ENCODE data around the gene CLSTN2. TPM values are rescaled to one million over a fixed set of nuclear protein-coding genes. Genes with fewer than 3 reads are reported as not detected.

CLSTN2 gene
- total and polyA plus RNA-seq, 4 donors = 0.09 to 2.2 (median 0.55) TPM

DNA sequence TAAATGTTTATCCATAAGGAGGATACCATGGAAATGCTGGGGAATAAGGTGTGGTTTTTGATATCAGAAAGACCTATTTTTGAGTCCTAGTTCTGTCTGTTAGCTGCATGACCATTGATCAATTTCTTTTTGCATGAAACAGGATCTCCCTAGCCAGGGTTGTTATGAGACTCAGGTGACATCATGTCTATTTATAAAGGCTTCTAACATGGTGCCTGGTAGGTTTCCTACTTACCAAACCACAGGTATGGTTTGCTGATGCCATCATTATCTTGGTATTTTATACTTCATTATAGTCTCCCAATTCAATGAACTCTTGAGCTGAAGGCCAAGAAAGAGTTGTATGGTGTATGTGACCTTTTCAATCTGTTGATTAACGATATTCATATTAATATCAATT, 144.0 kb downstream of the CLSTN2 start:
- H3K9me3 ChIP-seq (ENCODE audit: control insufficient read depth in 4 of 4, low read length in 3 of 4) = no peaks in the 10 kb centered on the region
- no peak overlapping the region for H3K9ac ChIP-seq (ENCODE audit: low read depth in 1 of 2, low read length in 2 of 2)
- no peak for DNase-seq (ENCODE audit: low spot score)
- H3K4me3 ChIP-seq (ENCODE audit: low read depth in 1 of 3, low read length in 3 of 3) = no peak overlapping the region
- H3K27me3 ChIP-seq (ENCODE audit: control insufficient read depth in 4 of 4, insufficient read depth in 4 of 4, low read length in 3 of 4) = peaks cover 0 to 3% (median 2%) of the 10 kb centered on the region in 4 donors
- H3K27ac ChIP-seq (ENCODE audit: low read depth in 1 of 2, low read length in 2 of 2) = no peak overlapping the region
- H3K4me1 ChIP-seq (ENCODE audit: control insufficient read depth in 4 of 4, insufficient read depth in 4 of 4, low read length in 3 of 4) = no peaks in the 10 kb centered on the region
- TF ChIP-seq RAD21 (IDR thresholded peaks at IDR 0.05) = no peak
- TF ChIP-seq RXRA (IDR thresholded peaks at IDR 0.05) = no peak
- no peak for TF ChIP-seq YY1 (IDR thresholded peaks at IDR 0.05)
- TF ChIP-seq HNF4A (conservative IDR thresholded peaks at IDR 0.05) = no peak
- TF ChIP-seq SP1 (IDR thresholded peaks at IDR 0.05) = no peak
- TF ChIP-seq FOXA2 (IDR thresholded peaks at IDR 0.05) = no peak
- TF ChIP-seq, protein P1, sequence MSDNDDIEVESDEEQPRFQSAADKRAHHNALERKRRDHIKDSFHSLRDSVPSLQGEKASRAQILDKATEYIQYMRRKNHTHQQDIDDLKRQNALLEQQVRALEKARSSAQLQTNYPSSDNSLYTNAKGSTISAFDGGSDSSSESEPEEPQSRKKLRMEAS (IDR thresholded peaks at IDR 0.05) = no peak
- TF ChIP-seq NR2F2 (IDR thresholded peaks at IDR 0.05) = no peak
- TF ChIP-seq, protein P2, sequence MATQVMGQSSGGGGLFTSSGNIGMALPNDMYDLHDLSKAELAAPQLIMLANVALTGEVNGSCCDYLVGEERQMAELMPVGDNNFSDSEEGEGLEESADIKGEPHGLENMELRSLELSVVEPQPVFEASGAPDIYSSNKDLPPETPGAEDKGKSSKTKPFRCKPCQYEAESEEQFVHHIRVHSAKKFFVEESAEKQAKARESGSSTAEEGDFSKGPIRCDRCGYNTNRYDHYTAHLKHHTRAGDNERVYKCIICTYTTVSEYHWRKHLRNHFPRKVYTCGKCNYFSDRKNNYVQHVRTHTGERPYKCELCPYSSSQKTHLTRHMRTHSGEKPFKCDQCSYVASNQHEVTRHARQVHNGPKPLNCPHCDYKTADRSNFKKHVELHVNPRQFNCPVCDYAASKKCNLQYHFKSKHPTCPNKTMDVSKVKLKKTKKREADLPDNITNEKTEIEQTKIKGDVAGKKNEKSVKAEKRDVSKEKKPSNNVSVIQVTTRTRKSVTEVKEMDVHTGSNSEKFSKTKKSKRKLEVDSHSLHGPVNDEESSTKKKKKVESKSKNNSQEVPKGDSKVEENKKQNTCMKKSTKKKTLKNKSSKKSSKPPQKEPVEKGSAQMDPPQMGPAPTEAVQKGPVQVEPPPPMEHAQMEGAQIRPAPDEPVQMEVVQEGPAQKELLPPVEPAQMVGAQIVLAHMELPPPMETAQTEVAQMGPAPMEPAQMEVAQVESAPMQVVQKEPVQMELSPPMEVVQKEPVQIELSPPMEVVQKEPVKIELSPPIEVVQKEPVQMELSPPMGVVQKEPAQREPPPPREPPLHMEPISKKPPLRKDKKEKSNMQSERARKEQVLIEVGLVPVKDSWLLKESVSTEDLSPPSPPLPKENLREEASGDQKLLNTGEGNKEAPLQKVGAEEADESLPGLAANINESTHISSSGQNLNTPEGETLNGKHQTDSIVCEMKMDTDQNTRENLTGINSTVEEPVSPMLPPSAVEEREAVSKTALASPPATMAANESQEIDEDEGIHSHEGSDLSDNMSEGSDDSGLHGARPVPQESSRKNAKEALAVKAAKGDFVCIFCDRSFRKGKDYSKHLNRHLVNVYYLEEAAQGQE (IDR thresholded peaks at IDR 0.05) = no peak
- TF ChIP-seq TAF1 (conservative IDR thresholded peaks at IDR 0.05) = no peak
- TF ChIP-seq, protein P3, sequence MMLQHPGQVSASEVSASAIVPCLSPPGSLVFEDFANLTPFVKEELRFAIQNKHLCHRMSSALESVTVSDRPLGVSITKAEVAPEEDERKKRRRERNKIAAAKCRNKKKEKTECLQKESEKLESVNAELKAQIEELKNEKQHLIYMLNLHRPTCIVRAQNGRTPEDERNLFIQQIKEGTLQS (IDR thresholded peaks at IDR 0.05) = no peak
- TF ChIP-seq, protein P4, sequence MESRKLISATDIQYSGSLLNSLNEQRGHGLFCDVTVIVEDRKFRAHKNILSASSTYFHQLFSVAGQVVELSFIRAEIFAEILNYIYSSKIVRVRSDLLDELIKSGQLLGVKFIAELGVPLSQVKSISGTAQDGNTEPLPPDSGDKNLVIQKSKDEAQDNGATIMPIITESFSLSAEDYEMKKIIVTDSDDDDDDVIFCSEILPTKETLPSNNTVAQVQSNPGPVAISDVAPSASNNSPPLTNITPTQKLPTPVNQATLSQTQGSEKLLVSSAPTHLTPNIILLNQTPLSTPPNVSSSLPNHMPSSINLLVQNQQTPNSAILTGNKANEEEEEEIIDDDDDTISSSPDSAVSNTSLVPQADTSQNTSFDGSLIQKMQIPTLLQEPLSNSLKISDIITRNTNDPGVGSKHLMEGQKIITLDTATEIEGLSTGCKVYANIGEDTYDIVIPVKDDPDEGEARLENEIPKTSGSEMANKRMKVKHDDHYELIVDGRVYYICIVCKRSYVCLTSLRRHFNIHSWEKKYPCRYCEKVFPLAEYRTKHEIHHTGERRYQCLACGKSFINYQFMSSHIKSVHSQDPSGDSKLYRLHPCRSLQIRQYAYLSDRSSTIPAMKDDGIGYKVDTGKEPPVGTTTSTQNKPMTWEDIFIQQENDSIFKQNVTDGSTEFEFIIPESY (IDR thresholded peaks at IDR 0.05) = no peak
- TF ChIP-seq GABPA (IDR thresholded peaks at IDR 0.05 in 1 of 2, conservative IDR thresholded peaks at IDR 0.05 in 1 of 2) = no peak
- TF ChIP-seq, protein P5, sequence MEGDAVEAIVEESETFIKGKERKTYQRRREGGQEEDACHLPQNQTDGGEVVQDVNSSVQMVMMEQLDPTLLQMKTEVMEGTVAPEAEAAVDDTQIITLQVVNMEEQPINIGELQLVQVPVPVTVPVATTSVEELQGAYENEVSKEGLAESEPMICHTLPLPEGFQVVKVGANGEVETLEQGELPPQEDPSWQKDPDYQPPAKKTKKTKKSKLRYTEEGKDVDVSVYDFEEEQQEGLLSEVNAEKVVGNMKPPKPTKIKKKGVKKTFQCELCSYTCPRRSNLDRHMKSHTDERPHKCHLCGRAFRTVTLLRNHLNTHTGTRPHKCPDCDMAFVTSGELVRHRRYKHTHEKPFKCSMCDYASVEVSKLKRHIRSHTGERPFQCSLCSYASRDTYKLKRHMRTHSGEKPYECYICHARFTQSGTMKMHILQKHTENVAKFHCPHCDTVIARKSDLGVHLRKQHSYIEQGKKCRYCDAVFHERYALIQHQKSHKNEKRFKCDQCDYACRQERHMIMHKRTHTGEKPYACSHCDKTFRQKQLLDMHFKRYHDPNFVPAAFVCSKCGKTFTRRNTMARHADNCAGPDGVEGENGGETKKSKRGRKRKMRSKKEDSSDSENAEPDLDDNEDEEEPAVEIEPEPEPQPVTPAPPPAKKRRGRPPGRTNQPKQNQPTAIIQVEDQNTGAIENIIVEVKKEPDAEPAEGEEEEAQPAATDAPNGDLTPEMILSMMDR (IDR thresholded peaks at IDR 0.05; ENCODE audit: low read depth, low read length, missing input control) = no peak
- no peak for TF ChIP-seq HNF4G (IDR thresholded peaks at IDR 0.05)
- no peak for TF ChIP-seq FOXA1 (IDR thresholded peaks at IDR 0.05)
- no peaks in the 10 kb centered on the region for H3K36me3 ChIP-seq (ENCODE audit: control insufficient read depth in 4 of 4, insufficient read depth in 3 of 4, low read depth in 1 of 4, low read length in 3 of 4)
- WGBS = 92% methylated on average over 1 of the region's 1 CpG

DNA sequence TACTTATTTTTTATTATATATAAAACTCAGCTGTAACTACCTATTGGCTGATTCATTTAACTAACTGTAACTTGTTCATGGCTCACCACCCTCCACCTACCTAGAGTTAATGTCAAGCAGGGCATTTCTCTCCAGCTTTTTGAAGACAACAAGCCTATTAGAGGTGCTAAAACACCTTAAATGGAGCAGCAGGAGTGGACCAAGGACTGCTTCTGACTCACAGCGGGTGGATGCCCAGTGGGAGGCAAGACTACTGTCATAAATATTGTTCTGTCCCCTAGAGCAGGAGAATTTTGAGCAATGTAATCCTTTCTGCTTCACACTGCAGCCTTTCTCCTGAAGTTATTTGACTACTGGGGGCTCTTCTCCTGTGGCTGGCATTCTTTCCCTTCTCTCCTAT, 146.9 kb downstream of the CLSTN2 start:
- H3K4me1 ChIP-seq (ENCODE audit: control insufficient read depth in 4 of 4, insufficient read depth in 4 of 4, low read length in 3 of 4) = peaks cover 0 to 6% (median 5%) of the 10 kb centered on the region in 4 donors
- no peak overlapping the region for H3K4me3 ChIP-seq (ENCODE audit: low read depth in 1 of 3, low read length in 3 of 3)
- no peak for DNase-seq (ENCODE audit: low spot score)
- H3K9me3 ChIP-seq (ENCODE audit: control insufficient read depth in 4 of 4, low read length in 3 of 4) = no peaks in the 10 kb centered on the region
- no peak overlapping the region for H3K27ac ChIP-seq (ENCODE audit: low read depth in 1 of 2, low read length in 2 of 2)
- H3K9ac ChIP-seq (ENCODE audit: low read depth in 1 of 2, low read length in 2 of 2) = no peak overlapping the region
- 62% methylated on average over 1 of the region's 1 CpG for WGBS
- H3K36me3 ChIP-seq (ENCODE audit: control insufficient read depth in 4 of 4, insufficient read depth in 3 of 4, low read depth in 1 of 4, low read length in 3 of 4) = no peaks in the 10 kb centered on the region
- peaks cover 0 to 3% (median 2%) of the 10 kb centered on the region in 4 donors for H3K27me3 ChIP-seq (ENCODE audit: control insufficient read depth in 4 of 4, insufficient read depth in 4 of 4, low read length in 3 of 4)
- TF ChIP-seq TAF1 (conservative IDR thresholded peaks at IDR 0.05) (no peak), YY1 (IDR thresholded peaks at IDR 0.05) (no peak), NR2F2 (IDR thresholded peaks at IDR 0.05) (no peak), HNF4A (conservative IDR thresholded peaks at IDR 0.05) (no peak), JUND (IDR thresholded peaks at IDR 0.05) (no peak), SP1 (IDR thresholded peaks at IDR 0.05) (no peak), RXRA (IDR thresholded peaks at IDR 0.05) (no peak), FOXA1 (IDR thresholded peaks at IDR 0.05) (no peak)
- TF ChIP-seq, protein P3 (IDR thresholded peaks at IDR 0.05) = no peak
- TF ChIP-seq, protein P2 (IDR thresholded peaks at IDR 0.05) = no peak
- TF ChIP-seq, protein P5 (IDR thresholded peaks at IDR 0.05; ENCODE audit: low read depth, low read length, missing input control) = no peak
